CD14-positive monocyte (primary cell): ENCODE results near the gene TRIM44. TPM values are rescaled to one million over a fixed set of nuclear protein-coding genes. Genes with fewer than 3 reads are reported as not detected.

Source experiments
- DNase-seq, 3 donors: peaks; one replicate each; pipeline ENCODE4 v3.0.0-alpha.2; 2011 to 2022
- H2AFZ ChIP-seq: 2 replicates; pipeline ENCODE4 v1.6.0; 2012; ENCODE audit warnings: mild to moderate bottlenecking, low read depth, low read length, inconsistent platforms; ENCODE audit not compliant: insufficient read depth, poor library complexity, severe bottlenecking
- H3K27ac ChIP-seq, 2 donors: 1 replicate in 1 of 2; 2 replicates in 1 of 2; pipeline ENCODE4 v1.5.1; 2012 to 2013; ENCODE audit warnings: low read length in 2 of 2, control low read depth in 1 of 2, inconsistent platforms in 1 of 2, low read depth in 1 of 2, mild to moderate bottlenecking in 1 of 2
- H3K27me3 ChIP-seq, 2 donors: one replicate each; pipeline versions ENCODE4 v1.6.0 to v1.6.1; 2011 to 2013; ENCODE audit warnings: low read length in 2 of 2; ENCODE audit not compliant: control insufficient read depth in 2 of 2, insufficient read depth in 2 of 2
- H3K36me3 ChIP-seq, 2 donors: replicated peaks in 1 of 2; 1 replicate in 1 of 2; 2 replicates in 1 of 2; pipeline versions ENCODE4 v1.5.1 to v1.6.1; 2012 to 2013; ENCODE audit warnings: low read length in 2 of 2, control low read depth in 1 of 2, inconsistent platforms in 1 of 2, mild to moderate bottlenecking in 1 of 2; ENCODE audit not compliant: insufficient read depth in 2 of 2, control insufficient read depth in 1 of 2
- H3K4me1 ChIP-seq, 2 donors: 1 replicate in 1 of 2; 2 replicates in 1 of 2; pipeline versions ENCODE4 v1.5.1 to v1.6.1; 2012 to 2013; ENCODE audit warnings: low read length in 2 of 2, control low read depth in 1 of 2, inconsistent platforms in 1 of 2, mild to moderate bottlenecking in 1 of 2, moderate library complexity in 1 of 2; ENCODE audit not compliant: insufficient read depth in 2 of 2, control insufficient read depth in 1 of 2
- H3K4me2 ChIP-seq: replicated peaks from 2 replicates; pipeline ENCODE3; 2012; ENCODE audit warnings: low read length, moderate library complexity, mild to moderate bottlenecking; ENCODE audit not compliant: poor library complexity, severe bottlenecking; ENCODE audit errors: extremely low read depth
- H3K4me3 ChIP-seq, 3 experiments: fragments of 200-600 bp in 1 of 3; sonication (generic) in 1 of 3; replicated peaks in 1 of 3; 1 replicate in 2 of 3; 2 replicates in 1 of 3; pipeline ENCODE4 v1.5.1; 2011 to 2013; ENCODE audit warnings: low read length in 3 of 3, mild to moderate bottlenecking in 3 of 3, control low read depth in 2 of 3, low read depth in 2 of 3, inconsistent platforms in 1 of 3, moderate library complexity in 1 of 3
- H3K79me2 ChIP-seq: 2 replicates; pipeline ENCODE4 v1.6.0; 2012; ENCODE audit warnings: mild to moderate bottlenecking, control low read depth, inconsistent platforms, low read length, moderate library complexity; ENCODE audit not compliant: insufficient read depth
- H3K9ac ChIP-seq: 2 replicates; pipeline ENCODE4 v1.6.0; 2017; ENCODE audit warnings: low read length, mild to moderate bottlenecking; ENCODE audit not compliant: insufficient read depth, poor library complexity, severe bottlenecking
- H3K9me3 ChIP-seq, 2 donors: replicated peaks in 1 of 2; 1 replicate in 1 of 2; 2 replicates in 1 of 2; pipeline versions ENCODE4 v1.5.1 to v1.6.1; 2012 to 2013; ENCODE audit warnings: low read length in 2 of 2, control low read depth in 1 of 2; ENCODE audit not compliant: control insufficient read depth in 1 of 2, insufficient read depth in 1 of 2
- H4K20me1 ChIP-seq: 2 replicates; pipeline ENCODE4 v1.6.0; 2012; ENCODE audit warnings: mild to moderate bottlenecking, low read length, control low read depth, moderate library complexity; ENCODE audit not compliant: insufficient read depth
- H3K27ac Mint-ChIP-seq, 7 donors: one replicate each; pipeline ENCODE4 v1.8.0; 2020; ENCODE audit warnings: mild to moderate bottlenecking in 7 of 7, mixed read lengths in 7 of 7, moderate library complexity in 6 of 7, inconsistent platforms in 2 of 7
- H3K27me3 Mint-ChIP-seq, 3 donors: one replicate each; pipeline ENCODE4 v1.8.0; 2021 to 2022; ENCODE audit warnings: low read depth in 3 of 3, mild to moderate bottlenecking in 3 of 3, mixed read lengths in 3 of 3, moderate library complexity in 3 of 3, inconsistent platforms in 1 of 3
- H3K36me3 Mint-ChIP-seq, 2 donors: one replicate each; pipeline ENCODE4 v1.8.0; 2020; ENCODE audit warnings: mixed read lengths in 2 of 2, inconsistent platforms in 1 of 2, mild to moderate bottlenecking in 1 of 2
- H3K4me1 Mint-ChIP-seq: one replicate; pipeline ENCODE4 v1.8.0; 2020; ENCODE audit warnings: mild to moderate bottlenecking, mixed read lengths
- H3K4me3 Mint-ChIP-seq, 2 donors: one replicate each; pipeline ENCODE4 v1.8.0; 2020; ENCODE audit warnings: mild to moderate bottlenecking in 2 of 2, mixed read lengths in 2 of 2, moderate library complexity in 1 of 2
- H3K9me3 Mint-ChIP-seq, 7 donors: one replicate each; pipeline ENCODE4 v1.8.0; 2020 to 2022; ENCODE audit warnings: mixed read lengths in 7 of 7, mild to moderate bottlenecking in 6 of 7, moderate library complexity in 6 of 7, inconsistent platforms in 2 of 7
- WGBS: methylation state at CpG from one replicate; pipeline ENCODE4 v1.1.5; 2013; ENCODE audit warnings: missing lambda C conversion rate; ENCODE audit not compliant: insufficient coverage; 5-methylcytosine and 5-hydroxymethylcytosine counted together
- intact Hi-C, 2 donors: fragments of 100-400 bp; cut with micrococcal nuclease; formaldehyde crosslinking; loops; one replicate each; pipeline versions ENCODE4 v1.15.0 to v1.15.1; 2023
- polyA plus RNA-seq, 3 donors: library from polyadenylated mRNA; depleted of rRNA in 1 of 3; unstranded in 2 of 3; stranded (reverse) in 1 of 3; fragments of 300-500 nt in 2 of 3; fragments of >200 nt in 1 of 3; fragmentation: Illumina TruSeq in 2 of 3; gene quantifications; 1 replicate in 2 of 3; 2 replicates in 1 of 3; pipeline ENCODE4 v1.2.3, GENCODE V29; 2012 to 2021
- TF ChIP-seq, protein P1 (sequence below): fragments of 200-600 bp; IDR thresholded peaks from one replicate; pipeline ENCODE4 v1.8.0; 2022; ENCODE audit warnings: antibody characterized with exemption, mild to moderate bottlenecking

The TRIM44 gene
- polyA plus RNA-seq, 3 donors, result 25.3 to 47.1 (median 45.9) TPM

DNA sequence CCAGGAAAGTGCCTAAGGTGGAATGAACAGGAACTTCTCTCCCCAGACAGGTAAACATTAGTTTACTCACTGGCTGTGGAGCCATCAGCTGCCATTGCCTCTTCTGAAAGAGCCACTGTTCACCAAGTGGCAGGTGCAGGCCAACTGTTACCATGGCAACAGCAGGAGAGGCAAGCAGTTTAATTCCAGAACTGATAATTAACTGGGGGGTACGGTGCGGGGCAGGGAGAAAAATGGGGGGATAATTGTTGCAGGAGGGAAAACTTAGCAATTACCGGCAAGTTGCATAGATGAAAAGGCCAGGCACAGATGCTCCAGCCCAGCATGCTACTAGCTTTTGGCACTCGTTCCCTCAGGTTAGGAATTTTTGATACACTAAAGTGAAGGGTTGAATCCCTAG lies 85.1 kb downstream of the TRIM44 start:
- Mint-ChIP-seq H3K36me3 (peaks cover 34 to 43% of the 10 kb centered on the region in 2 donors), H3K27me3 (peaks cover 0 to 2% (median 0%) of the 10 kb centered on the region in 3 donors), H3K9me3 (no peaks in the 10 kb centered on the region), H3K4me3 (no peak overlapping the region), H3K27ac (peak overlapping the region in 1 of 7 donors; percentile 55), H3K4me1 (peaks cover 18% of the 10 kb centered on the region)
- H3K4me1 ChIP-seq, result peaks cover 0 to 9% of the 10 kb centered on the region in 2 donors
- no peaks in the 10 kb centered on the region for H4K20me1 ChIP-seq
- peaks cover 0 to 20% of the 10 kb centered on the region in 2 donors for H3K36me3 ChIP-seq
- TF ChIP-seq, protein P1, sequence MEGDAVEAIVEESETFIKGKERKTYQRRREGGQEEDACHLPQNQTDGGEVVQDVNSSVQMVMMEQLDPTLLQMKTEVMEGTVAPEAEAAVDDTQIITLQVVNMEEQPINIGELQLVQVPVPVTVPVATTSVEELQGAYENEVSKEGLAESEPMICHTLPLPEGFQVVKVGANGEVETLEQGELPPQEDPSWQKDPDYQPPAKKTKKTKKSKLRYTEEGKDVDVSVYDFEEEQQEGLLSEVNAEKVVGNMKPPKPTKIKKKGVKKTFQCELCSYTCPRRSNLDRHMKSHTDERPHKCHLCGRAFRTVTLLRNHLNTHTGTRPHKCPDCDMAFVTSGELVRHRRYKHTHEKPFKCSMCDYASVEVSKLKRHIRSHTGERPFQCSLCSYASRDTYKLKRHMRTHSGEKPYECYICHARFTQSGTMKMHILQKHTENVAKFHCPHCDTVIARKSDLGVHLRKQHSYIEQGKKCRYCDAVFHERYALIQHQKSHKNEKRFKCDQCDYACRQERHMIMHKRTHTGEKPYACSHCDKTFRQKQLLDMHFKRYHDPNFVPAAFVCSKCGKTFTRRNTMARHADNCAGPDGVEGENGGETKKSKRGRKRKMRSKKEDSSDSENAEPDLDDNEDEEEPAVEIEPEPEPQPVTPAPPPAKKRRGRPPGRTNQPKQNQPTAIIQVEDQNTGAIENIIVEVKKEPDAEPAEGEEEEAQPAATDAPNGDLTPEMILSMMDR, result no peak
- no peak overlapping the region for H3K4me2 ChIP-seq
- H3K4me3 ChIP-seq, result no peak overlapping the region
- WGBS, result 96% methylated on average over 4 of the region's 4 CpGs
- intact Hi-C loops, result no loop called here
- H3K9ac ChIP-seq, result no peak overlapping the region
- DNase-seq, result no peak
- no peak overlapping the region for H3K27ac ChIP-seq
- no peaks in the 10 kb centered on the region for H3K9me3 ChIP-seq
- H3K79me2 ChIP-seq, result no peaks in the 10 kb centered on the region
- no peaks in the 10 kb centered on the region for H3K27me3 ChIP-seq
- no peak overlapping the region for H2AFZ ChIP-seq

DNA sequence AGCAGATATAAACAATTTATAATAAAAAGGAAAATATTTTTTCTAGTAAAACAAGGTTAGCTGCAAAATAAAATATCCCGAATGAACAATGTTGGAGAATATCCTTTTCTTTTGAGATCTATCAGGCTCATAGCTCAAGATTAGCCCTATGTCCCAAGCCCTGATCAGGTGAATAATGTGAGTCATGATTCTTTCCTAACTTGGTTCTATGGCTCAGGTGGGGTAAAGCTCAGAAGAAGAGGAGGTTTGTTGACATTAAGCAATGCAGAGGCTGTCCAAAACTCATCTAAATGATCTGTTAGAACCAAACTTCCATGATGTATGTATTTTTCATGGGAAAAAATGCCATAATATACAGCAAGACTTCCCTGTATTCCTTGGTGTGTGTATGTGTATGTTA lies 86.1 kb downstream of the TRIM44 start:
- intact Hi-C loops, result no loop called here
- Histone ChIP-seq H3K36me3 (peaks cover 0 to 14% of the 10 kb centered on the region in 2 donors), H3K9ac (no peak overlapping the region), H2AFZ (no peak overlapping the region), H3K4me2 (no peak overlapping the region), H3K27ac (no peak overlapping the region), H3K9me3 (no peaks in the 10 kb centered on the region), H3K4me3 (no peak overlapping the region), H4K20me1 (no peaks in the 10 kb centered on the region), H3K4me1 (peaks cover 0 to 9% of the 10 kb centered on the region in 2 donors), H3K79me2 (no peaks in the 10 kb centered on the region), H3K27me3 (no peaks in the 10 kb centered on the region)
- Mint-ChIP-seq H3K36me3 (peaks cover 29 to 35% of the 10 kb centered on the region in 2 donors), H3K4me3 (no peak overlapping the region), H3K27ac (no peak overlapping the region), H3K9me3 (no peaks in the 10 kb centered on the region), H3K27me3 (peaks cover 0 to 2% (median 0%) of the 10 kb centered on the region in 3 donors), H3K4me1 (peaks cover 18% of the 10 kb centered on the region)
- TF ChIP-seq, protein P1, result no peak
- WGBS, result no CpG with 5 or more reads among the region's 1 CpG
- DNase-seq, result no peak
